ENCODE data around the gene CIITA.

CIITA gene

GRCh38 chr16:10850478-10850850 lies 26.5 kb upstream of the CIITA start:
- DNase-seq, result no peak

GRCh38 chr16:10851512-10851911 lies 25.5 kb upstream of the CIITA start:
- DNase-seq, result no peak

DNA sequence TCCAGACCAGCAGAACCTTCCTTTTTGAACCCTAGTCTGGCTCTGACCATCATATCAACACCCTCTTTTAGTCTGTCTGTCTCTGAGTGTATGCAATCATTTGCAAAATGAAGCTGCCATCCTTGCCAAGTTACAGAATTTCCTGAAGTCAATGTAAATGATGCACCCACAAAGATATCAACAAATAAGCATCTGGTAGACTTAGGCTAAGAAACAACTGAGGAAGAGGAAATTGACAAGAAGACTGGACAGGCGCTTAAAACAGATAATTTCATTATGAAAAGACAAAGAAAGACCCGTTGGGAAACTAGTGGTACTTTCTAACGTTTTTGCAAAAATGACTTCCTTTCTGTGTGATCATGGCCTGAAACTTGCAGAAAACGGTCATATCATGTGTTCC lies 24.7 kb upstream of the CIITA start:
- DNase-seq, result no peak

DNA sequence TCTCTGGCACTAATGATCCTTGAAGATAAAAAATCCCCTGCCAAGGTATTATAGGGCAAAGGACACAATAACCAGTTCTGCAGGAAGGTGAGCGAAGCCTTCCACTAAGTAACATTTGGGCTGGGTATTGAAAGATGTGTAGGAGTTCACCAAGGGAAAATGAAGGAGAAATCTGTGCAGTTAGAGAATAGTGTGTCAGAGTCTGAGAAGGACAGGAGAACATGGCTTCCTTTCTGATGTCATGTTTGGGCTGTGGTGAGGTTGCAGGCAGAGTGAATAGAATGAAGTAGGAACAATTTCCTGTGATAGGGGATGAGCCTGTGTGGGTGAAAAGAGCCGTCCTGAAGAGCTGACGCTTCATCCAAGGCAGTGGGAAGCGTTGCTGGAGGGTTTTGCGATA lies 24.1 kb upstream of the CIITA start:
- no peak for DNase-seq

DNA sequence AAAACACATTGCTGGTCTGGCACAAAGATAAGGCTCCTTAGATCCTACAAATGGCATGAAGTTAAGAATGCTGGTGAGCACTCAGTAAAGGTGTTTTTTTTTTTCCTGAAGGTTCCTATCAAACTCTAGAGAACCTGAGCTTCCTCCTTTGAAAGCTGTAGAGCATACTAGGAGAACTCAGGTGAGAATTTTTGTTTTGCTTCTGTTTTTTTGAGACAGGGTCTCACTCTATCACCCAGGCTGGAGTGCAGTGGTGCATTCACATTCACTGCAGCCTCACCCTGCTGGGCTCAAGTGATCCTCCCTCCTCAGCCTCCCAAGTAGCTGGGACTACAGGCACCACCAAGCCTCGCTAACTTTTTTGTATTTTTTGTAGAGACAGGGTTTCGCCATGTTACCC lies 21.0 kb upstream of the CIITA start:
- no peak for DNase-seq

GRCh38 chr16:10858203-10858602 lies 18.8 kb upstream of the CIITA start:
- DNase-seq, result no peak

GRCh38 chr16:10859020-10859419 lies 18.0 kb upstream of the CIITA start:
- no peak for DNase-seq

GRCh38 chr16:10859658-10860057 lies 17.3 kb upstream of the CIITA start:
- DNase-seq, result no peak

- no peak for DNase-seq
Observed at GRCh38 chr16:10862438-10862837, 14.6 kb upstream of the CIITA start.

DNA sequence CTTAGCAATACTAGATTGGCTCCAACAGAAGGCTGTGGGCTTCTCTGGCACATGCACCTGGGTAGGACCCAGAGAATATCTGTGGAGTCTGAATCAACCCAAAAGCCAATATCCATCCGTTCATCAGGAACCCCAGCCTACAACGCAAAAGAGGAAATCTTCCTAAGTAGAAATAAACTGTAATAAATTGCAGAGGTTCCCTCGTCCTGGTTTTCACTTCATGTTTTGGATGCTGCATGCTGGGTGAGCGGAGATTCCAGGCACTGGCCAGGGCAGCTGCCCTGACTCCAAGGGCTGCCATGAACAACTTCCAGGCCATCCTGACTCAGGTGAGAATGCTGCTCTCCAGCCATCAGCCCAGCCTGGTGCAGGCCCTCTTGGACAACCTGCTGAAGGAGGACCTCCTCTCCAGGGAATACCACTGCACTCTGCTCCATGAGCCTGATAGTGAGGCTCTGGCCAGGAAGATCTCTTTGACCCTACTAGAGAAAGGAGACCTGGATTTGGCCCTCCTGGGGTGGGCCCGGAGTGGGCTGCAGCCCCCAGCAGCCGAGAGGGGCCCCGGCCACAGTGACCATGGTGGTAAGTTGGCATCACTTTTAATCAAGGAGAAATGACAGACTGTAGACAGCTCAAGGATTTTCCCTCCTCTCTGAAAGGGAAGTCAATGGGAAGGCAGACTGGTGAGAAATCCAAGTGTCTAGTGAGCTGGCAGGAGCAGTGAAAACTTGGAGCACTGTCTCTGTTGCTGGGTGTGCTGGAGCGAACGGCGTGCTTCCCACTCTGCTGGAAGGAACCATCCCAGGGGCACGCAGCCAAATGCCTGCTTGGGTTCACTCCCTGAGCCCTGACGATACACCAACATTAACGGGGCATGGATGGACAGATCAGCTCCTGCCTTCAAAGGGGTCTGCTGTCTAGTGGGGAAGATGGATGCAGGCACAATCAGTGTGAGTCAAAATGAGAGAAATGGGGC lies 10.7 kb upstream of the CIITA start:
- no peak for DNase-seq

DNA sequence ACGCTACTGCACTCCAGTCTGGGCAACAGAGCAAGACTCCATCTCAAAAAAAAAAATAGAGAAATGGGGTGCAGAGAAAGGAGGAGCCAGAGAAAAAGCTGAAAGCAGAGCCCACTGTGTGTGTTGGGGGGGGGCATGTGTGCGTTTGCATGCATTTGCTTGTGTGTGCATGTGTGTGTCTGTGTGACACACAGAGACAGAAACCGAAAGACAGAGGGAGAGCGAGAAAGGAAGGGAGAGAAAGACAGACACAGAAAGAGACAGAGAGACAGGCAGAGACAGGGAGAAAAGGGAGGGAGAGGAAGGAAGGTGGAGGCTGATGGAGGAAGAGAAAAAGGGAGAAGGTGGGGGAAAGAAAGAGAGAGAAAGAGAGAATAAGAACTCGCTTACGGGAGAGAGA lies 9.8 kb upstream of the CIITA start:
- no peak for DNase-seq

GRCh38 chr16:10868104-10868595 lies 8.9 kb upstream of the CIITA start:
- no peak for DNase-seq

DNA sequence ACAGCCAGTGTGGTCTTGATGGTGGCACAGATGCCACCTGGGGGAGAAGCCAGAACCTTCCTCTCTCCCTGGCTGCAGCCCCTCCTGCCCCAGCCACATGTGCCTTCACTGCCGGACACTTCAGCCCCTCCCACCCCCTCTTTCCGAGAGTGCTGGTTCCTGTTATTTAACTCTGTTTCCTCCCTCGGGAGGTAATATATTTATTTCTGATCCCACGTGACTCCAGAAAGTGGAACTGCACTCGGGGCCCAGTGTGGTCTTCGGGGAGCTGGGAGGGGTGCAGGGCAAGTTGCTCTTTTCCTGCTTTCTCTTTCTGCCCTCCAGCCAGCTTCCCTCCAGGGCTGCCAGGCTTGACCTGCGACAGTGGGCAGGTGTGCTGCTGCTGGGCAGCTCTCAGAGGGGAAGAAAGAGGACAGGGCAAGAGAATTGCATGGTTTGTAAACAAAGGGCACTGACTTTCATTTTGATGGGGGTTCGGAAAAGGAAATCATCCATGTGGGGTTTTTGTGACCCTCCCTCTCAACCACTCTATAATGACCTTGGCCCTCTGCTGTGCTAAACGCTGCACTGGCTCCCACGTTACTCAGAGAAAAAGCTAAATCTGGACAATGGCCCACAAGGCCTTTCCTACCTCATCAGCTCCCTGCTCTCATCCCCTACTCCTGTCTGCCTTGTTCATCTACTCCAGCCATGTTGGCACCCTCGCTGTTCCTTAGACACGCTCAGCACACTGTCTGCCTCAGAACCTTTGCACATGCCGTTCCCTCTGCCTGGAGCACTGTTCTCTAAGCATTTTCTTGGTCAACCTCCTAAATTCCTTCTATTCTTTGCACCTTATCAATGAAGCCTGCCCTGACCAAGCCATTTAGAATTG lies 8.2 kb upstream of the CIITA start:
- DNase-seq, result no peak

DNA sequence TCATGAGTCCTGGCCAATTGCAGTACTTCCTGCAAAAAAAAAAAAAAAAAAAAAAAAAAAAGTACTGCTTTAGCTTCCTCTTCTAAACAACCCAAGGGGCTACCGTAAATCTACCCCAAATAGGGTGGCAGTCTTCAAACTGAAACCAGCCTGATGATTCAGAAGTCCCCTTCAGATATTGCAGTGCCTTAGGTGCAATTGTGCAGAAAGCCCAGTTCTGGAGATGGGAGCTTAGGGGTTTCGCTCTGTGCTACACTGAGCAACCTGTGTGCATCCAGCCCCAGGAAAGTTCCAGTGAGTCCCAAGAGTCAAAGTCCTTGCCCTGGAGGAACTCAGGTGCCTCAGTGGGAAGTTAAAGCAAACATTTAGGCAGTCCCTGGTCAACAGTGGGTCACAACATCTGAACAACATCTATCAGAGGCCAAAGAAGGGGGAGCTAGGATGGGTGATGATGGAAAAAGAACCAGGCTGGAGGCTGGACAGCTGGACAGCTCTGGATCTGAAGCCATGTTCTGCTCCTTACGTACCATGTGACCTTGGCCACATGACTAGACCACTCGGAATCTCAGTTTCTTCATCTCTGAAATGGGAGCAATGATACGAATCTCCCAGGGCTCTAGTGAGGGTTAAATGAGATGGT lies 6.7 kb upstream of the CIITA start:
- no peak for DNase-seq

- DNase-seq, result no peak
Observed at GRCh38 chr16:10870808-10871156, 6.2 kb upstream of the CIITA start.

- peak; percentile 42 for DNase-seq
Observed at GRCh38 chr16:10871157-10871991, 5.6 kb upstream of the CIITA start.

DNA sequence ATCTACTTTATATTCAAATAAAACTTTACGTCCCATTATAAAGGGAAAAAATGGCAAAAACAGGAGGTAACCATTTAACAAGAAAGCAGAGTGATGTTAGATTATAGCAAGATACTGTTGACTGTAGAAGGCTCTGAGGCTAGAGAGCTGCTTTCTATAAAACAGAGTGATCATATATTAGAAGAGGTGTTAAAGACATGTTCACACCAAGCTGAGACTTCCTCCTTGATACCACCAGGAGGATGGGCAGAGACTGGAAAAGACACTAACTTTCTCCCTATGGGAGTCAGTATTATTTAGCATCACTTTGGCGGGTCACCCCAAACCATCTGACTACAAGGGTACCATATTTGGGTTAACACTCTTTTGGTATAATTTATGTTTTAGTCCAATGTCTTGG lies 687 bp upstream of the CIITA start:
- no peak for DNase-seq

GRCh38 chr16:10877472-10877946 lies 507 bp downstream of the CIITA start:
- no peak for DNase-seq

- DNase-seq, result no peak
Observed at GRCh38 chr16:10878328-10878643, 1.3 kb downstream of the CIITA start.

- DNase-seq, result no peak
Observed at GRCh38 chr16:10878644-10879501, 1.9 kb downstream of the CIITA start.
